ENCODE results near the gene ZNF2.

DNA sequence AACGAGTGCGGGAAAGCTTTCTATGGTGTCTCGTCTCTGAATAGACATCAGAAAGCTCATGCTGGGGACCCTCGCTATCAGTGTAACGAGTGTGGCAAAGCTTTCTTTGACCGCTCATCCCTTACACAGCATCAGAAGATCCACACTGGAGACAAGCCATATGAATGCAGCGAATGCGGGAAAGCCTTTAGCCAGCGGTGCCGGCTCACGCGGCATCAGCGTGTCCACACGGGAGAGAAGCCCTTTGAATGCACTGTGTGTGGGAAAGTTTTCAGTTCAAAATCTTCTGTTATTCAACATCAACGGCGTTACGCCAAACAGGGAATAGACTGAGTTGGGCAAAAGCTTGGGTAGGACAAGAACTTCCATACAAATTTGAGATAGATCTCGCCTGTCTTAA, 16.2 kb downstream of the ZNF2 start:
- TF ChIP-seq EZH2phosphoT487 (IDR thresholded peaks at IDR 0.05; ENCODE audit: low read depth) (no peak), CTCF (IDR thresholded peaks at IDR 0.05; ENCODE audit: low read depth, low read length) (no peak)

Data from OCI-LY3 (cell line).